ENCODE results near the gene LRRC47. TPM values are rescaled to one million over a fixed set of nuclear protein-coding genes. Genes with fewer than 3 reads are reported as not detected.

The LRRC47 gene
- total and polyA plus RNA-seq, 2 of the 13 experiments (the other 11 are each of a cell fraction or from before 2014, with no cell fraction given) = 18.3 to 52.5 TPM

- DNase-seq (ENCODE audit: low spot score) (no peak), ATAC-seq (no peak), FAIRE-seq (no peak)
- ChIA-PET POLR2A (no interaction called here), CTCF (ENCODE audit: low intra/inter-chr PET ratio, low total read pairs) (no interaction called here)
- intact Hi-C loops (cut with micrococcal nuclease; ENCODE audit: unreplicated experiment) (no loop called here), in situ Hi-C loops (cut with HindIII; ENCODE audit: extremely low pct_ligation_motif_present, low pct_unique_long_range_greater_than_20kb) (no loop called here)
- no peak overlapping the region for H3K9ac ChIP-seq (ENCODE audit: insufficient read depth, low read depth, low read length)
- no peak overlapping the region for H2AFZ ChIP-seq (ENCODE audit: low read length)
- no peak for TF ChIP-seq ONECUT2 (CRISPR knock-in tag; IDR thresholded peaks at IDR 0.05)
- H3K36me3 ChIP-seq (replicated peaks in 1 of 2; ENCODE audit: control insufficient read depth in 1 of 2, insufficient read depth in 2 of 2, low read length in 2 of 2) = peaks cover 3 to 15% of the 10 kb centered on the region in 2 experiments; a peak in 3 of 5 replicates
- H4K20me1 ChIP-seq (ENCODE audit: insufficient read depth, low read length) = no peaks in the 10 kb centered on the region
- H3K4me1 ChIP-seq (ENCODE audit: insufficient read depth, low read length) = no peaks in the 10 kb centered on the region
- no TSS peak for BruUV-seq (replicated peaks)
- H3K79me2 ChIP-seq (ENCODE audit: insufficient read depth, low read length) = no peaks in the 10 kb centered on the region
- H3K27ac ChIP-seq (ENCODE audit: extremely low read length, insufficient read depth, low read length) = no peak overlapping the region
- 95% methylated on average over 17 of the region's 17 CpGs for WGBS (ENCODE audit: low lambda C conversion rate)
- no peaks in the 10 kb centered on the region for H3K27me3 ChIP-seq (ENCODE audit: control insufficient read depth in 1 of 2, insufficient read depth in 2 of 2, low read length in 2 of 2)
- no peak overlapping the region for H3K4me3 ChIP-seq (replicated peaks in 1 of 3; ENCODE audit: insufficient read depth in 1 of 3, low read depth in 2 of 3, low read length in 3 of 3)
- no peaks in the 10 kb centered on the region for H3K9me3 ChIP-seq (ENCODE audit: low read length)
- H3K4me2 ChIP-seq (ENCODE audit: low read depth, low read length) = no peak overlapping the region
These were observed 20.9 kb upstream of the LRRC47 start for GRCh38 chr1:3817138-3817740.

DNA sequence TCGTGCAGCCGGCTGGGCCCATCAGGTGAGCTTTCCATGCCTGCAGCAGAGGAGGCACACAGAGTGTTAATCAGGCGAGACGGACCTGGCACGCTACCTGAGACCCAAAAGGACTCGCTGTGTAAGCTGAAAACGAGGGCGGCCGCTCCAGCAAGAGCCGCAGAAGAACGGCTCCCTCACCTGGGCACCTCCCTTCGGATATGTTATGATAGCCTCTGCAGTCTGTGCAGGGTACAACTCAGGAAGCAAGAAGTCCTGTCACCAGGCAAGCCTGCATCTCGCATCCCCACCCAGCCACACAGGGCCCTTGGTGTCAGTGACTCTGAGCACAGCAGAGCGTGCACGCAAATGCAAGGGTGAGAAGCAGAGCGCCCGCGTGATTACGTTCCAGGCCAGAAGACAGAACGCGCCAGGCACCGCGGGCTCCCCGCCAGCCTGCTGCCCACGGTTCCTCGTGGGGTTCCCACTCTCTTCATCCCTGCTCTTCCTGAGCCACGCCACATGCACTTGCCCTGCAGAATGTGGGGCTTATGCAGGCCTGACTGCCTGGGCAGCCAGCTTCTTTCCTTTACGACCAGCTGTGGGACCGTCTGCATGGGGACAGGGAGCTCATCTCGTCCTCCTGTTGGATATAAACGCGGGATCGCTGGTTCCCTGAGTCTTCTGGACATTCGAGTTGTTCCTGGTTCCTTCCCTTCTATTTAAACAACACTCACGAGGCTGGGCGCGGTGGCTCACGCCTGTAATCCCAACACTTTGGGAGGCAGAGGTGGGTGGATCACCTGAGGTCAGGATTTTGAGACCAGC, 20.2 kb upstream of the LRRC47 start:
- Histone ChIP-seq H4K20me1 (ENCODE audit: insufficient read depth, low read length) (no peaks in the 10 kb centered on the region), H3K27ac (ENCODE audit: extremely low read length, insufficient read depth, low read length) (no peak overlapping the region), H3K9me3 (ENCODE audit: low read length) (no peaks in the 10 kb centered on the region), H3K4me3 (replicated peaks in 1 of 3; ENCODE audit: insufficient read depth in 1 of 3, low read depth in 2 of 3, low read length in 3 of 3) (no peak overlapping the region), H3K79me2 (ENCODE audit: insufficient read depth, low read length) (no peaks in the 10 kb centered on the region), H2AFZ (ENCODE audit: low read length) (no peak overlapping the region), H3K4me2 (ENCODE audit: low read depth, low read length) (no peak overlapping the region), H3K4me1 (ENCODE audit: insufficient read depth, low read length) (peaks cover 3% of the 10 kb centered on the region; the same call in 1 of the 2 replicates), H3K27me3 (ENCODE audit: control insufficient read depth in 1 of 2, insufficient read depth in 2 of 2, low read length in 2 of 2) (no peaks in the 10 kb centered on the region), H3K36me3 (replicated peaks in 1 of 2; ENCODE audit: control insufficient read depth in 1 of 2, insufficient read depth in 2 of 2, low read length in 2 of 2) (peaks cover 3 to 12% of the 10 kb centered on the region in 2 experiments; a peak in 3 of 5 replicates), H3K9ac (ENCODE audit: insufficient read depth, low read depth, low read length) (no peak overlapping the region)
- intact Hi-C loops (cut with micrococcal nuclease; ENCODE audit: unreplicated experiment) (no loop called here), in situ Hi-C loops (cut with HindIII; ENCODE audit: extremely low pct_ligation_motif_present, low pct_unique_long_range_greater_than_20kb) (no loop called here)
- no peak for DNase-seq (ENCODE audit: low spot score)
- TF ChIP-seq MIER3 (CRISPR knock-in tag; IDR thresholded peaks at IDR 0.05; ENCODE audit: borderline replicate concordance) (no peak), BORCS8-MEF2B (CRISPR knock-in tag; IDR thresholded peaks at IDR 0.05) (no peak), ZNF253 (CRISPR knock-in tag; IDR thresholded peaks at IDR 0.05; ENCODE audit: borderline replicate concordance) (no peak), ZBTB10 (CRISPR knock-in tag; IDR thresholded peaks at IDR 0.05; ENCODE audit: borderline replicate concordance) (no peak), TCF7 (IDR thresholded peaks at IDR 0.05; ENCODE audit: low read depth) (no peak), TAF1 (CRISPR knock-in tag; IDR thresholded peaks at IDR 0.05) (no peak), RFX1 (IDR thresholded peaks at IDR 0.05) (no peak)
- TF ChIP-seq, protein P1, sequence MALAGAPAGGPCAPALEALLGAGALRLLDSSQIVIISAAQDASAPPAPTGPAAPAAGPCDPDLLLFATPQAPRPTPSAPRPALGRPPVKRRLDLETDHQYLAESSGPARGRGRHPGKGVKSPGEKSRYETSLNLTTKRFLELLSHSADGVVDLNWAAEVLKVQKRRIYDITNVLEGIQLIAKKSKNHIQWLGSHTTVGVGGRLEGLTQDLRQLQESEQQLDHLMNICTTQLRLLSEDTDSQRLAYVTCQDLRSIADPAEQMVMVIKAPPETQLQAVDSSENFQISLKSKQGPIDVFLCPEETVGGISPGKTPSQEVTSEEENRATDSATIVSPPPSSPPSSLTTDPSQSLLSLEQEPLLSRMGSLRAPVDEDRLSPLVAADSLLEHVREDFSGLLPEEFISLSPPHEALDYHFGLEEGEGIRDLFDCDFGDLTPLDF (CRISPR knock-in tag; IDR thresholded peaks at IDR 0.05) = no peak
- FAIRE-seq = no peak
- WGBS (ENCODE audit: low lambda C conversion rate) = 93% methylated on average over 31 of the region's 38 CpGs
- no TSS peak for BruUV-seq (replicated peaks)
- no peak for ATAC-seq
- CTCF ChIA-PET (ENCODE audit: low intra/inter-chr PET ratio, low total read pairs) = no interaction called here
- POLR2A ChIA-PET = no interaction called here
